CD14-positive monocyte (primary cell): ENCODE measurements around the gene ATP2C2. TPM values are rescaled to one million over a fixed set of nuclear protein-coding genes. Genes with fewer than 3 reads are reported as not detected.
"Not testable (repeated sequence)": the region's sequence is repeated elsewhere in the genome, so short reads cannot be mapped to it uniquely, and the experiment has no call there.

Source experiments
- DNase-seq, 3 donors: peaks; one replicate each; pipeline ENCODE4 v3.0.0-alpha.2; 2011 to 2022
- H2AFZ ChIP-seq: 2 replicates; pipeline ENCODE4 v1.6.0; 2012; ENCODE audit warnings: mild to moderate bottlenecking, low read depth, low read length, inconsistent platforms; ENCODE audit not compliant: insufficient read depth, poor library complexity, severe bottlenecking
- H3K27ac ChIP-seq, 2 donors: 1 replicate in 1 of 2; 2 replicates in 1 of 2; pipeline ENCODE4 v1.5.1; 2012 to 2013; ENCODE audit warnings: low read length in 2 of 2, control low read depth in 1 of 2, inconsistent platforms in 1 of 2, low read depth in 1 of 2, mild to moderate bottlenecking in 1 of 2
- H3K27me3 ChIP-seq, 2 donors: one replicate each; pipeline versions ENCODE4 v1.6.0 to v1.6.1; 2011 to 2013; ENCODE audit warnings: low read length in 2 of 2; ENCODE audit not compliant: control insufficient read depth in 2 of 2, insufficient read depth in 2 of 2
- H3K36me3 ChIP-seq, 2 donors: replicated peaks in 1 of 2; 1 replicate in 1 of 2; 2 replicates in 1 of 2; pipeline versions ENCODE4 v1.5.1 to v1.6.1; 2012 to 2013; ENCODE audit warnings: low read length in 2 of 2, control low read depth in 1 of 2, inconsistent platforms in 1 of 2, mild to moderate bottlenecking in 1 of 2; ENCODE audit not compliant: insufficient read depth in 2 of 2, control insufficient read depth in 1 of 2
- H3K4me1 ChIP-seq, 2 donors: 1 replicate in 1 of 2; 2 replicates in 1 of 2; pipeline versions ENCODE4 v1.5.1 to v1.6.1; 2012 to 2013; ENCODE audit warnings: low read length in 2 of 2, control low read depth in 1 of 2, inconsistent platforms in 1 of 2, mild to moderate bottlenecking in 1 of 2, moderate library complexity in 1 of 2; ENCODE audit not compliant: insufficient read depth in 2 of 2, control insufficient read depth in 1 of 2
- H3K4me2 ChIP-seq: replicated peaks from 2 replicates; pipeline ENCODE3; 2012; ENCODE audit warnings: low read length, moderate library complexity, mild to moderate bottlenecking; ENCODE audit not compliant: poor library complexity, severe bottlenecking; ENCODE audit errors: extremely low read depth
- H3K4me3 ChIP-seq, 3 experiments: fragments of 200-600 bp in 1 of 3; sonication (generic) in 1 of 3; replicated peaks in 1 of 3; 1 replicate in 2 of 3; 2 replicates in 1 of 3; pipeline ENCODE4 v1.5.1; 2011 to 2013; ENCODE audit warnings: low read length in 3 of 3, mild to moderate bottlenecking in 3 of 3, control low read depth in 2 of 3, low read depth in 2 of 3, inconsistent platforms in 1 of 3, moderate library complexity in 1 of 3
- H3K79me2 ChIP-seq: 2 replicates; pipeline ENCODE4 v1.6.0; 2012; ENCODE audit warnings: mild to moderate bottlenecking, control low read depth, inconsistent platforms, low read length, moderate library complexity; ENCODE audit not compliant: insufficient read depth
- H3K9ac ChIP-seq: 2 replicates; pipeline ENCODE4 v1.6.0; 2017; ENCODE audit warnings: low read length, mild to moderate bottlenecking; ENCODE audit not compliant: insufficient read depth, poor library complexity, severe bottlenecking
- H3K9me3 ChIP-seq, 2 donors: replicated peaks in 1 of 2; 1 replicate in 1 of 2; 2 replicates in 1 of 2; pipeline versions ENCODE4 v1.5.1 to v1.6.1; 2012 to 2013; ENCODE audit warnings: low read length in 2 of 2, control low read depth in 1 of 2; ENCODE audit not compliant: control insufficient read depth in 1 of 2, insufficient read depth in 1 of 2
- H4K20me1 ChIP-seq: 2 replicates; pipeline ENCODE4 v1.6.0; 2012; ENCODE audit warnings: mild to moderate bottlenecking, low read length, control low read depth, moderate library complexity; ENCODE audit not compliant: insufficient read depth
- H3K27ac Mint-ChIP-seq, 7 donors: one replicate each; pipeline ENCODE4 v1.8.0; 2020; ENCODE audit warnings: mild to moderate bottlenecking in 7 of 7, mixed read lengths in 7 of 7, moderate library complexity in 6 of 7, inconsistent platforms in 2 of 7
- H3K27me3 Mint-ChIP-seq, 3 donors: one replicate each; pipeline ENCODE4 v1.8.0; 2021 to 2022; ENCODE audit warnings: low read depth in 3 of 3, mild to moderate bottlenecking in 3 of 3, mixed read lengths in 3 of 3, moderate library complexity in 3 of 3, inconsistent platforms in 1 of 3
- H3K36me3 Mint-ChIP-seq, 2 donors: one replicate each; pipeline ENCODE4 v1.8.0; 2020; ENCODE audit warnings: mixed read lengths in 2 of 2, inconsistent platforms in 1 of 2, mild to moderate bottlenecking in 1 of 2
- H3K4me1 Mint-ChIP-seq: one replicate; pipeline ENCODE4 v1.8.0; 2020; ENCODE audit warnings: mild to moderate bottlenecking, mixed read lengths
- H3K4me3 Mint-ChIP-seq, 2 donors: one replicate each; pipeline ENCODE4 v1.8.0; 2020; ENCODE audit warnings: mild to moderate bottlenecking in 2 of 2, mixed read lengths in 2 of 2, moderate library complexity in 1 of 2
- H3K9me3 Mint-ChIP-seq, 7 donors: one replicate each; pipeline ENCODE4 v1.8.0; 2020 to 2022; ENCODE audit warnings: mixed read lengths in 7 of 7, mild to moderate bottlenecking in 6 of 7, moderate library complexity in 6 of 7, inconsistent platforms in 2 of 7
- CTCF ChIP-seq: fragments of 200-600 bp; IDR thresholded peaks from one replicate; pipeline ENCODE4 v1.8.0; 2022; ENCODE audit warnings: antibody characterized with exemption, mild to moderate bottlenecking
- WGBS: methylation state at CpG from one replicate; pipeline ENCODE4 v1.1.5; 2013; ENCODE audit warnings: missing lambda C conversion rate; ENCODE audit not compliant: insufficient coverage; 5-methylcytosine and 5-hydroxymethylcytosine counted together
- intact Hi-C, 2 donors: fragments of 100-400 bp; cut with micrococcal nuclease; formaldehyde crosslinking; loops; one replicate each; pipeline versions ENCODE4 v1.15.0 to v1.15.1; 2023
- polyA plus RNA-seq, 3 donors: library from polyadenylated mRNA; depleted of rRNA in 1 of 3; unstranded in 2 of 3; stranded (reverse) in 1 of 3; fragments of 300-500 nt in 2 of 3; fragments of >200 nt in 1 of 3; fragmentation: Illumina TruSeq in 2 of 3; gene quantifications; 1 replicate in 2 of 3; 2 replicates in 1 of 3; pipeline ENCODE4 v1.2.3, GENCODE V29; 2012 to 2021

Gene ATP2C2
- polyA plus RNA-seq, 3 donors, result 0.05 TPM; not detected in 2

GRCh38 chr16:84340325-84341040 lies 27.9 kb upstream of the ATP2C2 start:
- no peak overlapping the region for H3K9ac ChIP-seq
- no peaks in the 10 kb centered on the region for H4K20me1 ChIP-seq
- H3K4me3 ChIP-seq, result no peak overlapping the region
- H3K27ac ChIP-seq, result no peak overlapping the region
- no peak overlapping the region for H2AFZ ChIP-seq
- 95% methylated on average over 7 of the region's 18 CpGs for WGBS
- DNase-seq, result peak in 2 of 3 donors; percentile 4 to 44
- peaks cover 9% of the 10 kb centered on the region for H3K4me1 Mint-ChIP-seq
- H3K4me2 ChIP-seq, result no peak overlapping the region
- H3K36me3 Mint-ChIP-seq, result no peaks in the 10 kb centered on the region
- peaks cover 8 to 16% (median 13%) of the 10 kb centered on the region in 3 donors for H3K27me3 Mint-ChIP-seq
- TF ChIP-seq CTCF, result no peak
- H3K4me3 Mint-ChIP-seq, result no peak overlapping the region
- peaks cover 3 to 6% of the 10 kb centered on the region in 2 donors for H3K9me3 ChIP-seq
- intact Hi-C loops, result no loop called here
- no peaks in the 10 kb centered on the region for H3K79me2 ChIP-seq
- H3K36me3 ChIP-seq, result no peaks in the 10 kb centered on the region
- peaks cover 0 to 3% of the 10 kb centered on the region in 2 donors for H3K4me1 ChIP-seq
- H3K9me3 Mint-ChIP-seq, result peaks cover 3 to 27% (median 19%) of the 10 kb centered on the region in 7 donors
- H3K27me3 ChIP-seq, result no peaks in the 10 kb centered on the region
- no peak overlapping the region for H3K27ac Mint-ChIP-seq

DNA sequence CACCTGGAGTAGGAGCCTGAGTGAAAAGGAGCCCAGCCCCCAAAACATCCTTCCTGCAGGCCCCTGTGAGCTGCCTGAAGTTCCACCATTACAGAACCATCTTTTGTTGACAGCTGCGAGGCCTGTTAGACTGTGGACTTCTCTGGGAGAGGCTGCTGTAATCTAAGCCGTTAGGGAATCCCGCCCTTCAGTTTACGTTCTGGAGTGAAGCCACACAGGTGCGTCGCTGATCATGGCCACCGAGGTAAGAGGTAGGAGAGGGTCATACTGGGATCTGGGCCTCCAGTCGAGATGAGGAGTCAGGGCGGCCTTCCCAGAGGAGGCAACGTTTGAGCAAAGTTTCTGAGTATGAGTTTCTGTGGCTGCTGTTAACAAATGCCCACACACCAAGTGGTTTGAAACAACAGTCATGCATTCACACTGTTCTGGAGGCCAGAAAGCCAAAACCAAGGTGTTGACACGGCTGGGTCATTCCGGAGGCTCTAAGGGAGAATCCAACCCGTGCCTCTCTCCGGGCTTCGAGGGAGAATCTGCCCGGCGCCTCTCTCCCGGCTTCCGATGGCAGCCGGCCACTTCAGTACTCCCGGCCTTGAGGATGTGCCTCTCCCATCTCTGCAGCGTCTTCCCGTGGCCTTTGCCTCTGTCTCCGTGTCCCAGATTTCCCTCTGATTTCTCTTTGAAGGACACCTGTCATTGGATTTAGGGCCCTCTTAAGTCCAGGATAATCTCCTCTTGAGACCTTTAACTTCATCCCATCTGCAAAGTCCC lies 26.6 kb upstream of the ATP2C2 start:
- no peak for TF ChIP-seq CTCF
- no peak overlapping the region for H3K27ac Mint-ChIP-seq
- Histone ChIP-seq H2AFZ (no peak overlapping the region), H3K9me3 (peaks cover 1 to 6% of the 10 kb centered on the region in 2 donors), H3K4me2 (no peak overlapping the region), H3K27ac (no peak overlapping the region), H3K9ac (no peak overlapping the region), H3K4me1 (peaks cover 0 to 3% of the 10 kb centered on the region in 2 donors), H3K4me3 (no peak overlapping the region), H3K27me3 (no peaks in the 10 kb centered on the region), H4K20me1 (no peaks in the 10 kb centered on the region), H3K36me3 (no peaks in the 10 kb centered on the region), H3K79me2 (no peaks in the 10 kb centered on the region)
- DNase-seq, result no peak
- peaks cover 10 to 16% (median 12%) of the 10 kb centered on the region in 3 donors for H3K27me3 Mint-ChIP-seq
- intact Hi-C loops, result no loop called here
- WGBS, result 96% methylated on average over 23 of the region's 24 CpGs
- H3K36me3 Mint-ChIP-seq, result no peaks in the 10 kb centered on the region
- no peak overlapping the region for H3K4me3 Mint-ChIP-seq
- peaks cover 9% of the 10 kb centered on the region for H3K4me1 Mint-ChIP-seq
- H3K9me3 Mint-ChIP-seq, result peaks cover 3 to 17% (median 13%) of the 10 kb centered on the region in 7 donors

- intact Hi-C loops, H3K4me3 Mint-ChIP-seq, H3K36me3 ChIP-seq, H3K4me1 Mint-ChIP-seq, H3K27ac Mint-ChIP-seq, H2AFZ ChIP-seq, H3K9ac ChIP-seq, H3K4me3 ChIP-seq, H3K36me3 Mint-ChIP-seq, DNase-seq, H3K27ac ChIP-seq, H3K9me3 ChIP-seq, H3K9me3 Mint-ChIP-seq, H3K79me2 ChIP-seq, H3K27me3 ChIP-seq, H3K4me1 ChIP-seq, H3K4me2 ChIP-seq, H4K20me1 ChIP-seq: not testable (repeated sequence)
- 96% methylated on average over 4 of the region's 10 CpGs for WGBS
- H3K27me3 Mint-ChIP-seq, result peaks cover 12 to 13% (median 13%) of the 10 kb centered on the region in 3 donors
Observed at GRCh38 chr16:84343800-84344199, 24.5 kb upstream of the ATP2C2 start.
